ENCODE data around the gene USP25.

GRCh38 chr21:15908187-15908586, 178.4 kb downstream of the USP25 start:
- TF ChIP-seq CTCF (IDR thresholded peaks at IDR 0.05) (no peak), POLR2A (IDR thresholded peaks at IDR 0.05) (no peak)
